Measurements from ENCODE around the gene ZNF121. TPM values are rescaled to one million over a fixed set of nuclear protein-coding genes. Genes with fewer than 3 reads are reported as not detected.

Gene ZNF121
- 13.7 and 51.9 TPM in 2 replicates for total RNA-seq (ENCODE audit: low replicate concordance)

DNA sequence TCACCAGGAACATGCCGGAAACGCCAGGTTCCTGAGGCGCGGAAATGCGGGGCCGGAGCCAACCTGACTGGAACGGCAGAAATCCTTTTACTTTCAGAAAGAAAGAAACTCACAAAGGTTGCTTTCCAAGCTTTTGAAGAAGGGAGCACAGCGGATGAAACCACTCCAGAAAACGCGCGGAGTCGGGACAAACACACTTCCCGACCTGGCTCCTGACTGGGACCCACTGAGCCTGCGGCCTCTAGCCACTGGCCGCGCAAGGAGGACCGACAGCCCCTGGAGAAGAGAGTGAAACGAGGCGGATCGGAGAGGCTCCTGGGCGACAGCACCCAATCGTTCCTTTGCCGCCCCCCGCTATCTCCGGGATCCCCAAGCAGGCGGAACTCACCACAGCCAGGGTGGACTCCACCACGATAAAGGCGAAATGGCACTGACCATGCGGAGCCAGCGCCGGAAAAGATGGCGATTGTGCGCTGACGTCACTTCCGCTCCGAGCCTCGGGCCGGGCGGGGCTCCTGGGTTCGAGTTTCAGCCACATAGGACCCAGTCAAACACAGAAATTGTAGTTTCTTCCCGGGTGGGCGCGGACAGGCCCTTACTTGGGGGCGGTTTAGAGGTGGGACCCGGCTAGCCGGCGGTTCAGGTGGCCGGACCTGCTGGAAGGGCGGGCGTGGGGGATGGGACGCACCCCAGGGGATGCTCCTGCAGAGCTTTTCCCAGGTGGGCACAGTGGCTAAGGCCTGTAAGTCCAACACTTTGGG lies at the start of gene ZNF121:
TSS of gene ZNF121 (minus strand) at position 432 of the 761 bp plus-strand sequence. CDS start 16,407 bp downstream, outside the sequence.
- TF ChIP-seq, protein P1, sequence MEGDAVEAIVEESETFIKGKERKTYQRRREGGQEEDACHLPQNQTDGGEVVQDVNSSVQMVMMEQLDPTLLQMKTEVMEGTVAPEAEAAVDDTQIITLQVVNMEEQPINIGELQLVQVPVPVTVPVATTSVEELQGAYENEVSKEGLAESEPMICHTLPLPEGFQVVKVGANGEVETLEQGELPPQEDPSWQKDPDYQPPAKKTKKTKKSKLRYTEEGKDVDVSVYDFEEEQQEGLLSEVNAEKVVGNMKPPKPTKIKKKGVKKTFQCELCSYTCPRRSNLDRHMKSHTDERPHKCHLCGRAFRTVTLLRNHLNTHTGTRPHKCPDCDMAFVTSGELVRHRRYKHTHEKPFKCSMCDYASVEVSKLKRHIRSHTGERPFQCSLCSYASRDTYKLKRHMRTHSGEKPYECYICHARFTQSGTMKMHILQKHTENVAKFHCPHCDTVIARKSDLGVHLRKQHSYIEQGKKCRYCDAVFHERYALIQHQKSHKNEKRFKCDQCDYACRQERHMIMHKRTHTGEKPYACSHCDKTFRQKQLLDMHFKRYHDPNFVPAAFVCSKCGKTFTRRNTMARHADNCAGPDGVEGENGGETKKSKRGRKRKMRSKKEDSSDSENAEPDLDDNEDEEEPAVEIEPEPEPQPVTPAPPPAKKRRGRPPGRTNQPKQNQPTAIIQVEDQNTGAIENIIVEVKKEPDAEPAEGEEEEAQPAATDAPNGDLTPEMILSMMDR (IDR thresholded peaks at IDR 0.05; ENCODE audit: insufficient read depth, low read length): no peak
- DNase-seq (ENCODE audit: low read depth): peak; percentile 77
- H3K4me3 ChIP-seq (ENCODE audit: low read depth, low read length): peak within 1 kb of the TSS; percentile 95

DNA sequence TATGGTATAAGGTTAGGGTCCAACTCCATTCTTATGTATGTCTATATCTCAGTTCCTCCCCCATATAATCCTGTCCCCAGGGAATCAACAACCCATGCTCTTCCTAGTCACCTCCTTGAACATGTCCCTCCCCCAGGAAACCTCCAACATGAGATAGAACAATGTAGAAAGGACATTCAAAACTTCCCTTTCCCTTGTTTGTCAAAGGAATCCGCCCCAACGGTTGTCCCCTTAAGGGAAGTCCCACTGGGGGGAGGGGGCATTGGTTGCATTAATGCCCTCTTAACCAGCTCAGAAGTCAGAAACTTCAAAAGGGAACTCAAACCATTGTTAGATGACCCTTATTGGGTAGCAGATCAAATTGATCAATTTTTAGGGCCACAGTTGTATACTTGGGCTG lies 43.6 kb upstream of the ZNF121 start:
- no peak overlapping the region for H3K4me3 ChIP-seq (ENCODE audit: low read depth, low read length)
- TF ChIP-seq, protein P1 (IDR thresholded peaks at IDR 0.05; ENCODE audit: insufficient read depth, low read length): no peak
- no peak for DNase-seq (ENCODE audit: low read depth)

DNA sequence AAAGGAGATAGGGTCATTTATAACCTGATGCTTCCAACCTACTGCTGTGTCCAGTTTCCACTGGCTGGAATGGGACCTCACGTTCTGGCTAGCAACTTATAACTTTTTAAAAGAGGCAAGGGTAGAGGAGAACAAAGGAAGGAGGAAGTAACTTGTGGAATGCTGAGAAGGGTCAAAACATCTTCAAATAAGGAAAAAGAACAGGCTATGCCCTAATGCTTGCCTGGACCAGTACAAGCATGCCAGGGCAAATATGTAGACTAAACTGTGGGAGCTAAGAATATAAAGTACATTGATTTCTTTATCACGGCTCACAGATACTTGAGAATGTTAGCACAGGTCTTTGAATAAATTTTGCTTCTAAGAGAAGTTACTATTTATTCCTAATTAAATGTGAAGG lies 38.2 kb upstream of the ZNF121 start:
- TF ChIP-seq, protein P1 (IDR thresholded peaks at IDR 0.05; ENCODE audit: insufficient read depth, low read length): no peak
- DNase-seq (ENCODE audit: low read depth): peak; percentile 18
- no peak overlapping the region for H3K4me3 ChIP-seq (ENCODE audit: low read depth, low read length)

DNA sequence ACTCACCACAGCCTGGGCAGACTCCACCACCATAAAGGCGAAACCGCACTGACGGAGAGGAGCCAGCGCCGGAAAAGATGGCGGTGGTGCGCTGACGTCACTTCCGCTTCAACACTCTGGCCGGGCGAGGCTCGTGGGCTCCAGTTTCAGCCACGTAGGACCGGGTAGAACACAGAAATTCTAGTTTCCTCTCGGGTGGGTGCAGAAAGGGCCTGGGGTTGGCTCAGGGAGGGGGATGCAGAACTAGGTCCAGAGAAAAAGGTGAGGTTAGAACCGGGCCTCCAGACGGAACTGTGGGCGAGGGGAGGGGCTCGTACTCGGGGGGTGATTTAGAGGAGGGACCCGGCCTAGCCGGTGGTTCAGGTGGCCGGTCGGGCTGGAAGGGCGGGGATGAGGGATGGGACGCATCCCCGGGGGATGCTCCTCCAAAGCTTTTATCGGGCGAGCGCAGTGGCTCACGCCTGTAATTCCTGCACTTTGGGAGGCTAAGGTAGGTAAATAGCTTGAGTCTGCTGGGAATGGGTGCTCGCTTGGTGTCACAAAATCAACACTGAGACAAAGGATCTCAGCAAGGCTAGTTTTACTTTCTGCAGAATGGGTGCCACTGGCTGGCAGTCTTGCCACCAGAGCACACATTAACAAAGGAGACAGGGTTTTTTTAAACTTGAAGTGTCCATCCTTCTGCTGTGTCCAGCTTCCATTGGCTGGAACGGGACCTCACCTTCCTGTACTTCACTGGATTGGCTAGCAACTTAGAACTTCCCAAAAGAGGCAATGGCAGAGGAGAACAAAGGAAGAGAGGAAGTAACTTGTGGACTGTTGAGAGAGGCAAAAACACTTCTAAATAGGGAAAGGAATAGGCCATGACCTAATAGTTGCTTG lies 37.1 kb upstream of the ZNF121 start, which contains the start of gene ZNF561:
TSS of gene ZNF561 (minus strand) at position 77 of the 882 bp plus-strand sequence. CDS start 1,776 bp downstream, outside the sequence.
- peak; percentile 93 for DNase-seq (ENCODE audit: low read depth)
- TF ChIP-seq, protein P1 (IDR thresholded peaks at IDR 0.05; ENCODE audit: insufficient read depth, low read length): no peak
- H3K4me3 ChIP-seq (ENCODE audit: low read depth, low read length): peak within 1 kb of the TSS; percentile 99

DNA sequence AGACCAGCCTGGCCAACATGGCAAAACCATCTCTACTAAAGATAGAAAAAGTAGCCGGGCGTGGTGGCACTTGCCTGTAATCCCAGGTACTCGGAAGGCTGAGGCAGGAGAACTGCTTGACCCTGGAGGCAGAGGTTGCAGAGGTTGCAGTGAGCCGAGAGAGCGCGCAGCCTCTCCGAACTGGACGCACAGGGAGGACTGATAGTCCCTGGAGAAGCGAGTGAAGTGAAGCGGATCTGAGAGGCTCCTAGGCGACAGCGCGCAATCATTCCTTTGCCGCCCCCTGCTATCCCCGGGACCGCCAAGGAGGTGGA lies 36.5 kb upstream of the ZNF121 start:
- TF ChIP-seq, protein P1 (IDR thresholded peaks at IDR 0.05; ENCODE audit: insufficient read depth, low read length): no peak
- no peak for DNase-seq (ENCODE audit: low read depth)

DNA sequence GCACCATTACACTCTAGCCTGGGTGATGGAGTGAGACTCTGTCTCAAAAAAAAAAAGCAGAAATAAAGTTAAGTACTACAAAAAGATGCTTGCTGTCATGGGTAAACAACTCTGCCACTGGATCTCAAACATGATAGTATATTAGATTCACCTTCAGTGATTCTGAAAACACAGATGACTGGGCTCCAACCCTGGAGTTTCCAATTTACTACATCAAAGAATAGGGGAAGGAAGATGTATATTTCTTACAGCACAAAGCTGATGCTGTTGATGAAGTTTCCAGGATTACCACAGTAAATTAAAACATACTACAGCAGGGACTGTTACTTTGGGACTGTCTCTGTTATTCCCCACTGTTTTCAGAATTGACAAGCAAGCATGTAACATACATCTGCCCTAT lies 31.5 kb upstream of the ZNF121 start:
- no peak for DNase-seq (ENCODE audit: low read depth)
- H3K4me3 ChIP-seq (ENCODE audit: low read depth, low read length): no peak overlapping the region
- TF ChIP-seq, protein P1 (IDR thresholded peaks at IDR 0.05; ENCODE audit: insufficient read depth, low read length): no peak

More for the DNA sequence above, 36.5 kb upstream of the ZNF121 start:
- peak overlapping the region; percentile 99 for H3K4me3 ChIP-seq (ENCODE audit: low read depth, low read length)

Data from fibroblast of the aortic adventitia (primary cell).